Motor neuron (in vitro differentiated cells): ENCODE measurements around the gene DENND1A. TPM values are rescaled to one million over a fixed set of nuclear protein-coding genes. Genes with fewer than 3 reads are reported as not detected.
"Not testable (repeated sequence)": the region's sequence is repeated elsewhere in the genome, so short reads cannot be mapped to it uniquely, and the experiment has no call there.

Source experiments
- ATAC-seq, 8 experiments: fragments of 200-7000 bp; cut with Tn5 transposase; replicated peaks in 6 of 8; 2 replicates each; pipeline ENCODE4 v1.8.0; 2021; ENCODE audit warnings: mild to moderate bottlenecking in 8 of 8, moderate library complexity in 8 of 8
- H3K27ac ChIP-seq, 2 donors: fragments of 250-450 bp; sonication (Bioruptor Pico); 2 replicates each; pipeline ENCODE4 v1.9.0; 2021; ENCODE audit warnings: antibody characterized with exemption in 2 of 2, mild to moderate bottlenecking in 2 of 2, moderate library complexity in 1 of 2
- H3K4me1 ChIP-seq, 2 donors: fragments of 250-450 bp; sonication (Bioruptor Pico); replicated peaks in 1 of 2; 2 replicates each; pipeline ENCODE4 v1.6.1; 2021; ENCODE audit warnings: antibody characterized with exemption in 2 of 2, mild to moderate bottlenecking in 2 of 2, moderate library complexity in 1 of 2
- H3K4me3 ChIP-seq, 5 donors: fragments of 250-450 bp; sonication (Bioruptor Pico); 2 replicates each; pipeline ENCODE4 v1.9.0; 2021; ENCODE audit warnings: antibody characterized with exemption in 5 of 5, mild to moderate bottlenecking in 5 of 5, moderate library complexity in 4 of 5
- WGBS, 10 experiments: fragments of 450-650 bp; shearing (Covaris generic); methylation state at CpG; one replicate each; pipeline ENCODE4 v1.0.0; 2022; 5-methylcytosine and 5-hydroxymethylcytosine counted together
- in situ Hi-C, 9 experiments: fragments of 400-800 bp; cut with MboI; loops; one replicate each; pipeline ENCODE4 v1.15.0; 2021; ENCODE audit warnings: low sequenced_read_pairs in 9 of 9, low pct_unique_long_range_greater_than_20kb in 2 of 9; ENCODE audit not compliant: unreplicated experiment in 9 of 9
- total RNA-seq, 8 experiments: library from RNA; unstranded; fragments of 300-600 nt; gene quantifications; 2 replicates each; pipeline versions ENCODE4 v1.2.3 to v1.2.4, GENCODE V29; 2022

DENND1A gene, protein sequence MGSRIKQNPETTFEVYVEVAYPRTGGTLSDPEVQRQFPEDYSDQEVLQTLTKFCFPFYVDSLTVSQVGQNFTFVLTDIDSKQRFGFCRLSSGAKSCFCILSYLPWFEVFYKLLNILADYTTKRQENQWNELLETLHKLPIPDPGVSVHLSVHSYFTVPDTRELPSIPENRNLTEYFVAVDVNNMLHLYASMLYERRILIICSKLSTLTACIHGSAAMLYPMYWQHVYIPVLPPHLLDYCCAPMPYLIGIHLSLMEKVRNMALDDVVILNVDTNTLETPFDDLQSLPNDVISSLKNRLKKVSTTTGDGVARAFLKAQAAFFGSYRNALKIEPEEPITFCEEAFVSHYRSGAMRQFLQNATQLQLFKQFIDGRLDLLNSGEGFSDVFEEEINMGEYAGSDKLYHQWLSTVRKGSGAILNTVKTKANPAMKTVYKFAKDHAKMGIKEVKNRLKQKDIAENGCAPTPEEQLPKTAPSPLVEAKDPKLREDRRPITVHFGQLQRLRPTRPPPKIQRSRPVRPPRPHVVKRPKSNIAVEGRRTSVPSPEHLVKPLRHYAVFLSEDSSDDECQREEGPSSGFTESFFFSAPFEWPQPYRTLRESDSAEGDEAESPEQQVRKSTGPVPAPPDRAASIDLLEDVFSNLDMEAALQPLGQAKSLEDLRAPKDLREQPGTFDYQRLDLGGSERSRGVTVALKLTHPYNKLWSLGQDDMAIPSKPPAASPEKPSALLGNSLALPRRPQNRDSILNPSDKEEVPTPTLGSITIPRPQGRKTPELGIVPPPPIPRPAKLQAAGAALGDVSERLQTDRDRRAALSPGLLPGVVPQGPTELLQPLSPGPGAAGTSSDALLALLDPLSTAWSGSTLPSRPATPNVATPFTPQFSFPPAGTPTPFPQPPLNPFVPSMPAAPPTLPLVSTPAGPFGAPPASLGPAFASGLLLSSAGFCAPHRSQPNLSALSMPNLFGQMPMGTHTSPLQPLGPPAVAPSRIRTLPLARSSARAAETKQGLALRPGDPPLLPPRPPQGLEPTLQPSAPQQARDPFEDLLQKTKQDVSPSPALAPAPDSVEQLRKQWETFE
- 10 to 100 TPM in 7 of 8 experiments, 1 to 10 TPM in 1; 9.2 to 27.8 (median 13.8) TPM for total RNA-seq

DNA sequence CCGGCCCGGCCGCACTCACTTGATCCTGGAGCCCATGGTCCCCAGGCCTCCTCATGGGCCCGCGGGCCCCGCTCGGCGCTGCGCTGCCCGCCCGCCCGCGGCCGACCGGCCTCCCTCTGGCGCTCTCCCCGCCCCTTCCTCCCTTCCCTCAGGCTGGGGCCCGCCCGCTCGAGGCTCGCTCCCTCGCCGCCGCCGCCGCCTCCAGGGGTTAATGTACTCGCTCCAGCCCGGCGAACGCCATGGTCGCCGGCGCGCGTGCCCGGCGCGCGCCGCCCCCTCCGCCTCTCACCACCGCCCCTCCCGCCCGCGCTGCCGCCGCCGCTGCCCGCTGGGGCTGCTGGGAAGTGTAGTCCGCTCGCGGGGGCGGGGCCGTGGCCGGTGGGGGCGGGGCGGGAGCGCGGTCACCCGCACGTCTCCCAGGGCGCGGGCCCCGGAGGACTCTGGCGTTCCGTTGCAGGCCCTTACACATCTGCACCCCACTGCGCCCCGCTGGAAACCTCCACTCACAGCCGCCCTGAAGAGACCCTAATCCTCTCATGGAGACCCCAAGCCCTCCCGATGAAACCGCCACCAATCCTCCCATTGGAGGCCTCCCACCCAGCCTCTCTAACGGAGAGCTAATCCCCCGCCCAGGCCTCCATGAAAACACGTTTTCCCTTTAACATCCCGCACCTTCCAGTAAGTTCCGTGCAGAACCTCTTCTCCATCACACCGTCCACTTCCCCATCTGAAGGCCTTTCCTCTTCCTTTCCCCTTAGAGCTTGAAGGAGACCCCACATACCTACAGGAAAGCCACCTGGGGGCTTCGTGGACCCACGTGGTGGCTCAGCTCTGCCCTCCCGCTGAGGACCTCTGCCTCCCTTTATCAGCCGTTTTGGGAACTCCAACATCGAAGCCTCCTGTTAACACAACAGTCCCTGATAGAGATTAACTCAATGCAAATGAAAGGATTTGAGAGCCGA lies at the start of gene DENND1A:
DENND1A (minus strand) TSS at position 257 of the 962 bp plus-strand sequence; CDS start at position 36, 221 bp downstream.
- in situ Hi-C loops: no loop called here
- H3K27ac ChIP-seq: peak within 1 kb of the TSS; percentile 56 to 84
- peak; percentile 76 to 96 (median 94) for ATAC-seq
- H3K4me3 ChIP-seq: peak within 1 kb of the TSS; percentile 51 to 90 (median 68)
- peaks cover 10 to 14% of the 10 kb centered on the region in 2 donors for H3K4me1 ChIP-seq
- 39 to 90% (median 73%) methylated on average over 2 to 7 of the region's 83 CpGs; no CpG with 5 or more reads in 2 of the 10 experiments for WGBS, 10 experiments

DNA sequence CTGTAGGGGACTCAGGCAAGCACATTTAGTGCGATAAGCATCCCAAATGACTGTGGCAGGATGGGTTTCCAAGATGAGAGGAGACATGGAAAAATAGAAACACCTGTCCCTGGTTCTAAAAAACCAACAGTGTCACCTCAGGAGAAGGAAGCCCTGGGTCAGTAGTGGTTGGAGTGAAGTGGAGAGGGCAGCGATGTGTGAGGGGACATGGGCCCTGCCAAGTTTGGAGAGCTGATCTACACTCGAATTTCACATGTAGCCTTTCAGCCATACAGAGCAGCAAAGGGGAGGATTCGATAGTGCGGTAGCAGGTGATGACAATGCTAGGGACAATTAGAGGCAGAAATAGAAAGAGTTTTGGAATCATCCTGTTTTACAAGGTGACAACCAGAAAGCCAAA lies 49.1 kb upstream of the DENND1A start:
- Histone ChIP-seq H3K4me3 (no peak overlapping the region), H3K27ac (no peak overlapping the region), H3K4me1 (no peaks in the 10 kb centered on the region)
- in situ Hi-C loops: no loop called here
- no peak for ATAC-seq
- 68 to 100% (median 72%) methylated on average over 1 to 4 of the region's 5 CpGs; no CpG with 5 or more reads in 5 of the 10 experiments for WGBS, 10 experiments

DNA sequence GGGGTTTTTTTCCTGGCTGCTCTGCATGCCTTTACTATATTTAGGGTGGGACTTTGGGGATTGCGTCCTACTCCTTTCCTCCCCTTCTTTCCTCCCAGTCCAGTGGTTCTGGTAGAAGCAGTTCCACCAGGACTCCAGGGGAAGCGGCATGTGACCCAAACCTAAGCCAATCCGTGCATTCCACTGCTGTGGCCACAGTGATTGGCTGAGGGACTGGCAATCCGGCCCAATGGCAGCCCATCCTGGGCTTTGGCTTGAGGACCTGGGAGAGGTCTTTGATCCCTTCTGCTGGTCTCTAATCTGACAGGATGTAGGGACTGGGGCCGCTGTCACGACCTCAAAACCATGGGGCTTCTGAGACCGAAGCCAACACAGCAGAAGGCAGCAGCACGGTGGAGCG lies 46.7 kb upstream of the DENND1A start:
- H3K4me3 ChIP-seq, H3K4me1 ChIP-seq, H3K27ac ChIP-seq, ATAC-seq, in situ Hi-C loops: not testable (repeated sequence)
- no CpG with 5 or more reads among the region's 9 CpGs for WGBS, 10 experiments

DNA sequence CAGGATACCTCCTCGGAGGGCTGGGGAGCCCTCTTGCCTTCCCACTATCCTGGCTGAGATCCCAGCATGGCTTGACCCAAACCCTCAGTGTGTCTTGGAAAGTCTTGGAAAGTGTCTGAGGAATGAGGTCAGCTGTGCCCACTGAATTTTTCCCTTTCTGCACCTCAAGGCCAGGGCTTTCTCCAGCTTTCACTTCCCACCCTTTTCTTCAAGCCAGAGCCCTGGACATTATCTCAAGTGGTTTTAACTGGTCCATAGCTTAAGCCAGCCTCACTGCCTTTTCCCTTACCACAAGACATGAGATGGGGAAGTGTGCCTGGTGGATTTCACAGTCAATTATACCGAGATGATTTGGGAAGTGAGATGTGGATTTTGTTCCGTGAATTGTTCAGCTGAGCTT lies 45.9 kb upstream of the DENND1A start:
- H3K4me1 ChIP-seq: no peaks in the 10 kb centered on the region
- H3K27ac ChIP-seq: no peak overlapping the region
- in situ Hi-C loops: no loop called here
- WGBS, 10 experiments: 20 to 83% (median 67%) methylated on average over 1 of the region's 3 CpGs; no CpG with 5 or more reads in 5 of the 10 experiments
- no peak for ATAC-seq
- H3K4me3 ChIP-seq: no peak overlapping the region

DNA sequence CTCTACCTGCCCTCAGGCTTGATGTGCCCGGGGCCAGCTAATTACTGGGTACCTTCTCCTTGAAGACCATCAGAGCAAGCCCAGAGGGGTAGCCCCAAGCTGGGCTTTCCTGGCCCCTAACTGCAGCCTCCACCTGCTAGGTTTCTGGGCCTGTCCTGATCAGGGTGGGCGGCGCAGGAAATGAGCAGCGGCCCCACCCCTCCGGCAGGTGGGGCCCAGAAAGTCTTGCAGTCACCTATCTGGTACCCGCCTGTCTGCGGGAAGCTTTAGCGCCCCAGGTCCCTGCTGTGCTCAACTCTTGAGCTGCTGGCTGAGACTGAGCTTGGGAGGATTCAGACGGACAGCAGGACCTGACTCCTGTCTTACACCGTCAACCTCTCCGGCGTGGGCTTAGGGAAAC lies 44.5 kb upstream of the DENND1A start:
- in situ Hi-C loops: no loop called here
- no peaks in the 10 kb centered on the region for H3K4me1 ChIP-seq
- WGBS, 10 experiments: 60 to 100% (median 80%) methylated on average over 1 to 4 of the region's 12 CpGs; no CpG with 5 or more reads in 3 of the 10 experiments
- H3K27ac ChIP-seq: no peak overlapping the region
- no peak for ATAC-seq
- no peak overlapping the region for H3K4me3 ChIP-seq

DNA sequence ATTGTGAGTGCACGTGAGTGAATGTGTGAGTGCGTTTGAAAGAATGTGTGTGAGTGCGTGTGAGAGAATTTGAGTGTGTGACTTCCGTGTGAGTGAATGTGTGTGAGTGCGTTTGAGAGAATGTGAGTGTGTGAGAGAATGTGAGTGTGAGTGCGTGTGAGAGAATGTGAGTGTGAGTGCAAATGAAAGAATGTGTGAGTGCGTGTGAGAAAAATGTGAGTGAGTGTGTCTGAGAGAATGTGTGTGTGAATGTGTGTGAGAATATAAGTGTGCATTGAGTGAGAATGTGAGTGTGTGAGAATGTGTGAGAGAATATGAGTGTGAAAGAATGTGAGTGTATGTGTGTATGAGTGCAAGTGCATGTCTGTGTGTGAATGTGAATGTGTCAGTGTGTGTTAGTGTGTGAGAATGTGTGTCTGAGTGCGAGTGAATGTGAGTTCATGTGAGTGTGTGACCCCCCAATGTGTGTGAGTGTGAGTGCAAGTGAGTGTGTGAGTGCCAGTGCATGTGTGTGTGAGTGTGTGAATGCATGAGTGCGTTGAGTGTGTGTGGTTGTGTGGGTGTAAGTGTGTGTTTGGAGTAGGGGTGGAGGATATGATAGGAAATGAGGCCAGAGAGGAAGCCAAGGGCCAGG lies 43.8 kb upstream of the DENND1A start:
- WGBS, 10 experiments: 40 to 93% (median 88%) methylated on average over 1 to 9 of the region's 9 CpGs
- H3K4me3 ChIP-seq: no peak overlapping the region
- in situ Hi-C loops: no loop called here
- no peak for ATAC-seq
- H3K27ac ChIP-seq: no peak overlapping the region
- H3K4me1 ChIP-seq: no peaks in the 10 kb centered on the region

DNA sequence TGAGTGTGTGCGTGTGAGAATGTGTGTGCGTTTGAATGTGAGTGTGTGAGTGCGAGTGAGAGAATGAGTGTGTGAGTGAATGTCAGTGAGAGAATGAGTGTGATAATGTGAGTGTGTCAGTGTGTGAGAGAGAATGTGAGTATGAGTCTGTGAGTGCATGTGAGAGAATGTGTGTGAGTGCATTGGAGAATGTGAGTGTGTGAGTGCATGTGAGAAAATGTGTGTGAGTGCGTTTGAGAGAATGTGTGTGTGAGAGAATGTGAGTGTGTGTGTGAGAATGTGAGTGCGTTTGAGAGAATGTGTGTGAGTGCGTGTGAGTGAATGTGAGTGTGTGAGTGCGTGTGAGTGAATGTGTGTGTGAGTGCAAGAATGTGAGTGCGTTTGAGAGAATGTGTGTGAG lies 42.7 kb upstream of the DENND1A start:
- in situ Hi-C loops: no loop called here
- no peak for ATAC-seq
- H3K4me1 ChIP-seq: no peaks in the 10 kb centered on the region
- WGBS, 10 experiments: 69 to 100% (median 92%) methylated on average over 3 to 8 of the region's 8 CpGs
- H3K4me3 ChIP-seq: no peak overlapping the region
- no peak overlapping the region for H3K27ac ChIP-seq

DNA sequence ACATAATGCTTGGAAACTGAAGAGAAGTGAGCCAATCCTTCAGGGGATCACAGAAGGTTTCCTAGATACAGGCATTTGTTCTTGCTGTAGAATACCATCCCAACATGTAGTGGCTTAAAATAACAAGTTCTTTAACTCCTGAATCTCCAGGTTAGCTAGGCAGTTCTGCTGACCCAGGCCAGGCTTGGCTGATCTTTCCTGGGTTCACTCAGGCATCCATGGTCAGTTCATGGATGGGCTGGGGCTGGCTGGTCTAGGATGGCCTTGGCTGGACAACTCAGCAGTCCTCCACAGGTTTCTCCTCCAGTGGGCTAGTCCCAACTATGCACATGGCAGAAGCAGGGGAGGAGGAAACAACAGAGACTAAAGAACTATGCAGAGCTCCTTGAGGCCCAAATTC lies 37.4 kb upstream of the DENND1A start:
- ATAC-seq: no peak
- Histone ChIP-seq H3K27ac (no peak overlapping the region), H3K4me1 (peaks cover 0 to 4% of the 10 kb centered on the region in 2 donors), H3K4me3 (no peak overlapping the region)
- in situ Hi-C loops: no loop called here

DNA sequence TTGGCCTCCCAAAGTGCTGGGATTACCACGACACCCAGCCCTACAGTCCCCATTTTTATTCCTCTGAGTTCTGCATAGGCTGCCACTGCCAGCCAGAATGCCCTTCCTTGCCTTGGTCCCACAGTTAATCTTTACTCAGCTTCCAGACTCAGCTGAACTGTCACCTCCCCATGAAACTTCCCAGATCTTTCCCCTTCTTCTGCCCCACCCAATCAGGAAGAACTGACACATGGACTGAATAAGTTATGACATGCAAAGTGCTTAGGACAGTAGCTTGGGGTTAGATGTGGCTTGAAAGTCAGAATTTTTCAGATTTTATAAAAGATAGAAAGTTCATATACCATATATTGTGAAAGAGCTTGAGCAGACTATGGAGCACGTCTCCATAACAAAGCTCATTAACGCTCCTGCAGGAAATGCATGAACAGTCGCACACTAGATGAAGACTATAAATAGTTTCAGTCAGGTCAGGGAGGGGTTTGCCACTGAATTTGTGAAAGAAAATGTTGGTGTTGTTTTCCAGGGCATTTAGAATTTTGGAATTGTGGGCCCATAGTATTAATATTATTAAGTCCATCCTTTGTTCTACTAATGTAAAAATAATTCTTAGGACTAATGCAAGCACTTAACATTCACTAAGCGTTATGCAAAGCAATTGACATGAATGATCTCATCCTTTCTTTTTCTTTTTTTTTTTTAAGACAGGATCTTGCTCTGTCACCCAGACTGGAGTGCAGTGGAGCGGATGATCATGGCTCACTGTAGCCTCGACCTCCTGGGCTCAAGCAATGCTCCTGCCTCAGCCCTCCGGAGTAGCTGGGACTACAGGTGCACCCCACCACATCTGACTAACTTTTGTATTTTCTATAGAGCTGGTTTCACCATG lies 36.1 kb upstream of the DENND1A start:
- in situ Hi-C loops: no loop called here
- H3K4me3 ChIP-seq: no peak overlapping the region
- no peak overlapping the region for H3K27ac ChIP-seq
- H3K4me1 ChIP-seq: peaks cover 0 to 4% of the 10 kb centered on the region in 2 donors
- peak in 7 of 8 experiments; percentile 34 to 87 (median 65) for ATAC-seq
- 0 to 69% (median 53%) methylated on average over 2 to 8 of the region's 8 CpGs for WGBS, 10 experiments

DNA sequence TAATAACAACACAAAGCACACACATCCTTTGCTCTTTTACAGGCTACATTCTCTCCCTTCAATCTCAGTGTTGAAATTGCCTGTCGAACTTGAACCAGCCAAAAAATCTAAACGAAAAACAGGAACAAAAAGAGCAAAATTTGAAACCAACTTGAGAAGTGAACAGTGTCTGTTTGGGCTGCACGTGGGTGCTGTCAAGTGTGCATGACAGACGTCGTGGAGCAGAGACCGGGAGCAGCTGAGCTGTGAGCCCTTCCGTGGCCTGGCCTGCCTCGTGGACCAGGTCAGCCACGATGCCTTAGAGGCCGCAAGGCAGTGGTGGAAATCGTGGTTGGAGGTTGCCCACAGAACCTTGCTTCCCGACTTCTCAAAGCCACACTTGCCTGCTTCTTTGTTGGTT lies 34.8 kb upstream of the DENND1A start:
- Histone ChIP-seq H3K27ac (no peak overlapping the region), H3K4me1 (peaks cover 0 to 4% of the 10 kb centered on the region in 2 donors), H3K4me3 (no peak overlapping the region)
- WGBS, 10 experiments: 31 to 86% (median 62%) methylated on average over 1 to 10 of the region's 12 CpGs; no CpG with 5 or more reads in 2 of the 10 experiments
- in situ Hi-C loops: no loop called here
- no peak for ATAC-seq

DNA sequence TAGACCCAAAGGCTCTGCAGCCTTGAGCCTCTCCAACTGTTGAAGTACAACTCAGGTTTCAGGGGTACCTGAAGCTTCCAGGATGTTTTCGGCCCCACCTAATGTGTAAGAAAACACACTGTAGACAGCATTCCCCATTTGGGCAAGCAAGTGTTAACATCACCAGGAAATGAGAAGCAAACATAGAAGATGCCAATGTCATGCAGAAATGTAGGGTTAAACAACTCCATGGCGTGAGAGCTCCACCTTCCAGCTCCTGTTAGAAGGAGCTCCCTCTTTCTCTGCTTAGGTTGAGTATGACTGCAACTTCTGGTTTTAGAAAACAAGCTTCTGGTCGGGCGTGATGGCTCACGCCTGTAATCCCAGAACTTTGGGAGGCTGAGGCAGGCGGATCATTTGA lies 31.0 kb upstream of the DENND1A start:
- no peaks in the 10 kb centered on the region for H3K4me1 ChIP-seq
- in situ Hi-C loops: no loop called here
- no peak overlapping the region for H3K27ac ChIP-seq
- ATAC-seq: peak in 1 of 8 experiments; percentile 34
- no peak overlapping the region for H3K4me3 ChIP-seq
- 58 to 100% (median 68%) methylated on average over 1 to 6 of the region's 6 CpGs; no CpG with 5 or more reads in 2 of the 10 experiments for WGBS, 10 experiments
